Astrocyte of the cerebellum (primary cell): ENCODE data around the gene LHX1.

Experiments used
- DNase-seq: peaks from one replicate; pipeline ENCODE4 v3.0.0-alpha.2; 2011; ENCODE audit warnings: low read depth
- H3K4me3 ChIP-seq: 2 replicates; pipeline ENCODE4 v1.5.1; 2011; ENCODE audit warnings: mild to moderate bottlenecking, low read depth, low read length, moderate library complexity
- in situ Hi-C: cut with HindIII; loops from 2 replicates; pipeline ENCODE4 v1.10.0; 2017; ENCODE audit warnings: low sequenced_read_pairs
- TF ChIP-seq, protein P1 (sequence below): IDR thresholded peaks from 2 replicates; pipeline ENCODE4 v1.5.1; 2012; ENCODE audit warnings: low read length, low read depth, moderate library complexity, mild to moderate bottlenecking; ENCODE audit errors: missing control alignments

Gene LHX1

DNA sequence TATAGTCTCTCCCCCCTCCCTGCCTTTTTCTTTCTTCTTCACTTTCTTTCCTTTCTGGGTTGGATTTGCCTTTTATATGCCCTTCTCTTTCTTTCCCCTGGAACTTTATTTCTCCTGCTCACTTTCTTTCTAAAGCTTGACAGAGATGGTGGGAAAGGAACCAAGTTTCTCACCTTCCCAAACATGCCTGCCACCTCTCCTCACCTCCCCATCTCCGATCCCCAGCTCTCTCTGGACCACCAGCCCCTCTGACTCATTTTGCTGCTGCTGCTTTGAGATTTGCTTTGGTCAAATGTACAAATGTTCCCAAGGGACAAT, 6.7 kb upstream of the LHX1 start:
- TF ChIP-seq, protein P1, sequence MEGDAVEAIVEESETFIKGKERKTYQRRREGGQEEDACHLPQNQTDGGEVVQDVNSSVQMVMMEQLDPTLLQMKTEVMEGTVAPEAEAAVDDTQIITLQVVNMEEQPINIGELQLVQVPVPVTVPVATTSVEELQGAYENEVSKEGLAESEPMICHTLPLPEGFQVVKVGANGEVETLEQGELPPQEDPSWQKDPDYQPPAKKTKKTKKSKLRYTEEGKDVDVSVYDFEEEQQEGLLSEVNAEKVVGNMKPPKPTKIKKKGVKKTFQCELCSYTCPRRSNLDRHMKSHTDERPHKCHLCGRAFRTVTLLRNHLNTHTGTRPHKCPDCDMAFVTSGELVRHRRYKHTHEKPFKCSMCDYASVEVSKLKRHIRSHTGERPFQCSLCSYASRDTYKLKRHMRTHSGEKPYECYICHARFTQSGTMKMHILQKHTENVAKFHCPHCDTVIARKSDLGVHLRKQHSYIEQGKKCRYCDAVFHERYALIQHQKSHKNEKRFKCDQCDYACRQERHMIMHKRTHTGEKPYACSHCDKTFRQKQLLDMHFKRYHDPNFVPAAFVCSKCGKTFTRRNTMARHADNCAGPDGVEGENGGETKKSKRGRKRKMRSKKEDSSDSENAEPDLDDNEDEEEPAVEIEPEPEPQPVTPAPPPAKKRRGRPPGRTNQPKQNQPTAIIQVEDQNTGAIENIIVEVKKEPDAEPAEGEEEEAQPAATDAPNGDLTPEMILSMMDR, result no peak
- in situ Hi-C loops, result no loop called here
- DNase-seq, result no peak
- no peak overlapping the region for H3K4me3 ChIP-seq

- no peak overlapping the region for H3K4me3 ChIP-seq
- DNase-seq, result no peak
- in situ Hi-C loops, result no loop called here
- TF ChIP-seq, protein P1, result no peak
These were observed 6.1 kb upstream of the LHX1 start for GRCh38 chr17:36931096-36931696.

GRCh38 chr17:36931697-36932382, 5.4 kb upstream of the LHX1 start:
- in situ Hi-C loops, result no loop called here
- TF ChIP-seq, protein P1, result no peak
- no peak overlapping the region for H3K4me3 ChIP-seq
- DNase-seq, result no peak

DNA sequence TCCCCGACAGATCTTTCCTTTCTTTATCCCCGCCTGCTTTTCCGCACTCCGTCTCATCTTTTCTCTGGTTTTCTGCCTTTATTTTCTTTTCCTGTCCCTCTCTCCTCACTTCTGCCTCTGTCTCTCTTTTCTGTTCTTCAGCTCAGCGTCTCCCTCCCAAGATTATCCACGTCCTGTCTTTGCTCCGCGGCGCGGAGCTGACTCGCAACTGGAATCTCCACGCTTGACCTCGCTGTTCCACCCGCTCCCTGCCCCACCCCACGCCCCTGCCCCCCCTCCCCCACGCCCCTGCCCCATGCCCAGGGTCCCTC, 4.9 kb upstream of the LHX1 start:
- H3K4me3 ChIP-seq, result no peak overlapping the region
- DNase-seq, result no peak
- in situ Hi-C loops, result no loop called here
- TF ChIP-seq, protein P1, result no peak

DNA sequence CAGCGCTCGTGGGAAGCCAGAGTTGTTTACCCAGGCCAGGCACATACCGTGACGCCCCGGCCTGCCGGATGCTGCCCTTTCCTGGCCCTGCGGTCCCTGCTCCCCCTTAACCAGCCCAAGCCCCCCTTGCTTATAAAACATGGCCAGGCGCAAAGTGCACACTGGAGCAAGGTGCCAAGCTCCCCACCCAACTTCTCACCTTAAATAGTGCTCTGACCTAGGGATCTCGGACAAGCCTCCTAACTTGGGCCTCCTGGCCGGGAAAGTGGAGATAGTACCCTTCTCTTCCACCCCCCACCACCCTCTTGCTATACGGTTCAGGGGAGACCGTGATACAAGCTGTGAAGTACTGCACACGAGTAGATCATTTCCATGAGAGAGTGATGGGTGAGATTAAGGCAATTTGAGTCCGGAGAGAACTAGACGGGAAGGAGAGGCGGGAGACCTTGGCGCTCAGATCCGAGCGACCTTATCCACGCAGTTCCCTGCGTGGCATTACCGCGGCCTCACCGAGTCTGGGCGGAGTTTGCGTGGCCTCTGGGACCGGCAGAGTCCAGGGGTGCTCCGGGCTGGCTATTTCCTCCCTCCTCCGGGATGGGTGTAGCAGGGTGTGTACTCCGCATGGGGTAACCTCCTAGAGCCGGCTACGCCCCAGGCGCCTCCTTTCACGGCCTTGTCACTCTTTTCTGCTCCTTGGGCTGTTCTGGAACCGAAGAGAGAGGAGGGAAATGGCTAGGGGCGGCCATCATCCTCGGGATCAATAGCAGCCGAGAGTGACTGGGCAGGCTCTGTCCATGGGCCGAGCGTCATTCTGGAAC, 4.4 kb upstream of the LHX1 start:
- DNase-seq, result no peak
- TF ChIP-seq, protein P1, result no peak
- in situ Hi-C loops, result no loop called here
- no peak overlapping the region for H3K4me3 ChIP-seq

GRCh38 chr17:36933512-36934143, 3.6 kb upstream of the LHX1 start:
- in situ Hi-C loops, result no loop called here
- no peak for DNase-seq
- no peak overlapping the region for H3K4me3 ChIP-seq
- TF ChIP-seq, protein P1, result no peak
